Erythroblast (primary cell): ENCODE measurements around the gene ZNF740.

Experiments used
- DNase-seq, 2 experiments: peaks; one replicate each; lab custom pipeline; 2025; lab: John Stamatoyannopoulos, UW
- GATA1 ChIP-seq: IDR thresholded peaks from 2 replicates; pipeline ENCODE4 v1.6.1; 2011; ENCODE audit warnings: low read depth, mild to moderate bottlenecking, control low read depth, low read length, moderate library complexity
- POLR2A ChIP-seq: IDR thresholded peaks from 2 replicates; pipeline ENCODE4 v1.6.1; 2011; ENCODE audit warnings: mild to moderate bottlenecking, low read length

Gene ZNF740

GRCh38 chr12:53226815-53227214, 46.3 kb downstream of the ZNF740 start:
- no peak for DNase-seq
- TF ChIP-seq POLR2A (no peak), GATA1 (no peak)

GRCh38 chr12:53227341-53227740, 46.8 kb downstream of the ZNF740 start:
- no peak for TF ChIP-seq GATA1
- no peak for DNase-seq

- no peak for TF ChIP-seq GATA1
- no peak for DNase-seq
These were observed 47.3 kb downstream of the ZNF740 start for GRCh38 chr12:53227836-53228235.

DNA sequence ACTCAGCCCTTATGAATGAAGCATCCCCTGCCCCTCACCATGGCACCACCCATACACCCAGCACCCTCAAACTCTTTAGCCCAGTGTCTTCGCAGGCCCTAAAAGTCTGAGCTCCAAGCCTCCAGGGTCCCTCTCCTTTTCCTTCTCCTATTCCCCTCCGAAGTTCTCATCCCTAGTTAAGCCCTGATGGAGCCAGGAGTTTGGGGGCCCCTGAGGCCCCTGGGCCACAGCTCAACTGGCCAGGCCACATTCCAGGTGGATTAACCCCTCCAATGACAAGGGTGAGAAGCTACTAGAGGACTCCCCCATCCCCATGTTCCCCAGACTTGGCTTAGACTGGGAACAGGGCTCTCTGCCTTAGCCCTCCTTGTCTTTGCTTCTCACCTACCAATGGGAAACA, 48.9 kb downstream of the ZNF740 start:
- no peak for DNase-seq
- TF ChIP-seq GATA1 (no peak), POLR2A (no peak)

- DNase-seq = no peak
- no peak for TF ChIP-seq GATA1
- no peak for TF ChIP-seq POLR2A
These were observed 49.8 kb downstream of the ZNF740 start for GRCh38 chr12:53230108-53230845.

DNA sequence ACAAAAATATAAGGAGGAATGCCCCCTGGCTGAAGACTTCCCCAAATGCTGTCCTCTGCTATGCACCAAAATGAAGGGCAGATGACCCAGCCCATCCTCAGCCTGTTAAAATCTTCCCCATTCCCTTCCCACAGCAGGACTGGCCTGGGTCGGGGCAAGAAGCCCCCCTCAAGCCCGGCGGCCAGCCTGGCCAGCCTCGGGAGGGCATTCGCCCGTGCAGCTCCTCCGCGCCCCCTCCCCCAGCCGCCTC, 51.1 kb downstream of the ZNF740 start:
- TF ChIP-seq GATA1 = no peak
- no peak for TF ChIP-seq POLR2A
- DNase-seq = no peak

GRCh38 chr12:53231921-53232645, 51.6 kb downstream of the ZNF740 start, which contains the start of gene RARG:
TSS of gene RARG (minus strand) at chr12:53232209. CDS start at chr12:53227545, 4,664 bp downstream.
- DNase-seq = peak in 1 of 2 experiments; percentile 46
- TF ChIP-seq POLR2A (no peak), GATA1 (no peak)

- DNase-seq = peak; percentile 43 to 45
These were observed 52.3 kb downstream of the ZNF740 start for GRCh38 chr12:53232646-53233461.

DNA sequence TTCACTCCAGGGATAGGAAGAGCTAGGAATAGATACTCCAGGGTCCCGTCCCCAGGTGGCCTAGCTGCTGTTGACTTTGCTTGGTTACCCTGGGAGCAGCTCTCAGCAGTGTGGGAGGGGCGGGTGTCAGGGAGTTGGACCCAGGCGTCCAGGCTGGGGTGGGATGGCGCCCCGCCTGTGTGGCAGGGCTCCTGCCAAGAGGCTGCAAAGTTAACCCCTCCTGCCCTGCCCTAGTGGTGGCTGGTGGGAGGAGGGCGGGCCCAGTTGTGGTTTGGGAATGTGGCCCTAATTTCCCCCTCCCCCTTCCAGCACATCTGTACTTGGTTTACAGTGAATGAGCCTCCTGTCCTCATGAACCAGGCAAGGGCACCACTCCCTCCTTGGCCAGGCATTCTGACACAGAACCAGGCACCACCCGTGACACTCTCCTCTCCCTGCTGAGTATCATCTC, 53.2 kb downstream of the ZNF740 start:
- no peak for DNase-seq
- TF ChIP-seq POLR2A = no peak
- no peak for TF ChIP-seq GATA1

More at GRCh38 chr12:53232646-53233461, 52.3 kb downstream of the ZNF740 start:
- TF ChIP-seq POLR2A = peak; percentile 10
- TF ChIP-seq GATA1 = no peak

GRCh38 chr12:53234271-53234914, 53.9 kb downstream of the ZNF740 start:
- TF ChIP-seq POLR2A (no peak), GATA1 (no peak)
- no peak for DNase-seq

- DNase-seq = no peak
- TF ChIP-seq POLR2A = no peak
- TF ChIP-seq GATA1 = no peak
These were observed 54.6 kb downstream of the ZNF740 start for GRCh38 chr12:53235164-53235563.

- DNase-seq = no peak
- no peak for TF ChIP-seq GATA1
These were observed 55.4 kb downstream of the ZNF740 start for GRCh38 chr12:53235742-53236442.
